ENCODE data around the gene NOL9. TPM values are rescaled to one million over a fixed set of nuclear protein-coding genes. Genes with fewer than 3 reads are reported as not detected.
A peak's percentile ranks its signal among the peaks of the same experiment; 100 is the strongest.

NOL9 gene
- total and polyA plus RNA-seq, 9 of the 15 experiments (the other 6 are each of a cell fraction or from before 2014, with no cell fraction given): 5.6 to 76.5 (median 47.3) TPM

DNA sequence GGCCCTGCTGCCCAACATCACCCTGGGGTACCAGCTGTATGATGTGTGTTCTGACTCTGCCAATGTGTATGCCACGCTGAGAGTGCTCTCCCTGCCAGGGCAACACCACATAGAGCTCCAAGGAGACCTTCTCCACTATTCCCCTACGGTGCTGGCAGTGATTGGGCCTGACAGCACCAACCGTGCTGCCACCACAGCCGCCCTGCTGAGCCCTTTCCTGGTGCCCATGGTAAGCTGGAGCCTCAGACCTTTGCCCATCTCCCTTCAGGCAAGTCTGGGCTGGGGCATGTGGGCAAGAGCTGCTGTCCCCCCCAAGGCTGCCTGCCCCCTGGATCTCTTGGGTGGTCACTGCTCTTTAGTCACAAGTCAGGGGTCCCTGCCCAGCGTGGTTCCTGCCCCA, 16.7 kb upstream of the NOL9 start (continued):
- TF ChIP-seq, protein P1, sequence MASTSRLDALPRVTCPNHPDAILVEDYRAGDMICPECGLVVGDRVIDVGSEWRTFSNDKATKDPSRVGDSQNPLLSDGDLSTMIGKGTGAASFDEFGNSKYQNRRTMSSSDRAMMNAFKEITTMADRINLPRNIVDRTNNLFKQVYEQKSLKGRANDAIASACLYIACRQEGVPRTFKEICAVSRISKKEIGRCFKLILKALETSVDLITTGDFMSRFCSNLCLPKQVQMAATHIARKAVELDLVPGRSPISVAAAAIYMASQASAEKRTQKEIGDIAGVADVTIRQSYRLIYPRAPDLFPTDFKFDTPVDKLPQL (IDR thresholded peaks at IDR 0.05; ENCODE audit: extremely low read depth, insufficient read length): no peak
- TF ChIP-seq, protein P2, sequence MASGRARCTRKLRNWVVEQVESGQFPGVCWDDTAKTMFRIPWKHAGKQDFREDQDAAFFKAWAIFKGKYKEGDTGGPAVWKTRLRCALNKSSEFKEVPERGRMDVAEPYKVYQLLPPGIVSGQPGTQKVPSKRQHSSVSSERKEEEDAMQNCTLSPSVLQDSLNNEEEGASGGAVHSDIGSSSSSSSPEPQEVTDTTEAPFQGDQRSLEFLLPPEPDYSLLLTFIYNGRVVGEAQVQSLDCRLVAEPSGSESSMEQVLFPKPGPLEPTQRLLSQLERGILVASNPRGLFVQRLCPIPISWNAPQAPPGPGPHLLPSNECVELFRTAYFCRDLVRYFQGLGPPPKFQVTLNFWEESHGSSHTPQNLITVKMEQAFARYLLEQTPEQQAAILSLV (tag; IDR thresholded peaks at IDR 0.05): no peak
- TF ChIP-seq PRPF4 (IDR thresholded peaks at IDR 0.05; ENCODE audit: insufficient read depth, low read depth, low read length, poor library complexity, severe bottlenecking): no peak

DNA sequence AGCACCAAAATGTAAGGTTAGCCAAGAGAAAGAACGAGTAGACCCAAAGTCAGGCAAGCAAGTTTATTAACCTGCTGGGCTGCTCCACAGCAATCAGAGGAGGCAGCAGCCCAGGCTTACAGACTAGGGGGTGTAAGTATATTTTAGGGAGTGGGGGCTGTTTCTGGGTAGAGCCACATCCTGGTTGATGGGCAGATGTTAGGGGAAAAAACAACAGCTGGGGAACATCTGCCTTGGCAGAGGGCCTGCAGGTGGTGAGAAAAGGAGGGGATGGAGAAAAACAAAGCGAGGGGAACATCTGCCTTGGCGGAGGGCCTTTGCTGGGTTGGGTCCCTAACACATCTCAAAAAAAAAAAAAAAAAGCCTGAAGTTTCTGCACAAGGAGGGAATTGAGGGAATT, 15.8 kb upstream of the NOL9 start:
- H3K9me1 ChIP-seq (ENCODE audit: control insufficient read depth, insufficient read depth, low read length): no peaks in the 10 kb centered on the region
- in situ Hi-C loops (cut with MboI) (no loop called here), intact Hi-C loops (cut with micrococcal nuclease) (no loop called here)
- ATAC-seq (peak; percentile 6; the same call in 2 of the 3 replicates), FAIRE-seq (no peak), DNase-seq (ENCODE audit: extremely low read depth in 1 of 4, low spot score in 3 of 4) (no peak)
- no peaks in the 10 kb centered on the region for H3K36me3 ChIP-seq (ENCODE audit: control insufficient read depth, insufficient read depth, low read length)
- no peak overlapping the region for H3K9ac ChIP-seq (ENCODE audit: insufficient read depth in 1 of 2, low read depth in 2 of 2, low read length in 2 of 2)
- H3K27ac ChIP-seq (ENCODE audit: extremely low read depth, low read depth, low read length): no peak overlapping the region
- no TSS peak for BruUV-seq (replicated peaks)
- ChIA-PET CTCF (ENCODE audit: low intra/inter-chr PET ratio) (no interaction called here), POLR2A (interaction anchor here (0.7 to 2.9 kb wide), 6 partner anchors 12 to 28 kb away, joined by 4 to 15 read pairs (median 5); partner anchors contain the start of genes NOL9 and TAS1R1)
- H3K4me1 ChIP-seq (replicated peaks in 1 of 2; ENCODE audit: control insufficient read depth in 2 of 2, insufficient read depth in 2 of 2, low read length in 2 of 2): peaks cover 0 to 8% of the 10 kb centered on the region in 2 experiments; a peak in 3 of 5 replicates
- WGBS (ENCODE audit: insufficient coverage, low coverage, missing lambda C conversion rate): 57% methylated on average over 3 of the region's 3 CpGs
- TF ChIP-seq NFE2 (IDR thresholded peaks at IDR 0.05; ENCODE audit: low read depth) (no peak), EWSR1 (IDR thresholded peaks at IDR 0.05; ENCODE audit: borderline replicate concordance, low read depth, partially characterized antibody) (no peak), SIN3B (IDR thresholded peaks at IDR 0.05; ENCODE audit: low read depth) (no peak), TEAD2 (tag; IDR thresholded peaks at IDR 0.05) (no peak), NR4A1 (CRISPR knock-in tag; IDR thresholded peaks at IDR 0.05) (no peak), NR4A1 (tag; IDR thresholded peaks at IDR 0.05) (no peak), ZKSCAN1 (IDR thresholded peaks at IDR 0.05; ENCODE audit: low read depth, low read length) (no peak), IFI16 (CRISPR knock-in tag; IDR thresholded peaks at IDR 0.05) (no peak), MYNN (IDR thresholded peaks at IDR 0.05) (no peak), MYNN (CRISPR knock-in tag; IDR thresholded peaks at IDR 0.05) (no peak)
- TF ChIP-seq, protein P3, sequence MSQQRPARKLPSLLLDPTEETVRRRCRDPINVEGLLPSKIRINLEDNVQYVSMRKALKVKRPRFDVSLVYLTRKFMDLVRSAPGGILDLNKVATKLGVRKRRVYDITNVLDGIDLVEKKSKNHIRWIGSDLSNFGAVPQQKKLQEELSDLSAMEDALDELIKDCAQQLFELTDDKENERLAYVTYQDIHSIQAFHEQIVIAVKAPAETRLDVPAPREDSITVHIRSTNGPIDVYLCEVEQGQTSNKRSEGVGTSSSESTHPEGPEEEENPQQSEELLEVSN (IDR thresholded peaks at IDR 0.05; ENCODE audit: borderline replicate concordance in 1 of 2, extremely low read depth in 1 of 2, insufficient read depth in 1 of 2, insufficient read length in 1 of 2, low read depth in 1 of 2, low read length in 1 of 2, poor library complexity in 1 of 2, severe bottlenecking in 1 of 2): no peak
- no peaks in the 10 kb centered on the region for H4K20me1 ChIP-seq (replicated peaks; ENCODE audit: control insufficient read depth, insufficient read depth, low read length)
- H3K27me3 ChIP-seq (ENCODE audit: control insufficient read depth in 2 of 2, insufficient read depth in 2 of 2, low read length in 2 of 2): peaks cover 8 to 13% of the 10 kb centered on the region in 2 experiments; a peak in 4 of 5 replicates
- H3K9me3 ChIP-seq (replicated peaks; ENCODE audit: control insufficient read depth, insufficient read depth, low read depth, low read length): no peaks in the 10 kb centered on the region
- H2AFZ ChIP-seq (ENCODE audit: low read depth, low read length): 0 out of 2 replicates have a peak overlapping the region, but pooled peaks have one; percentile 96
- no peak overlapping the region for H3K4me3 ChIP-seq
- H3K4me2 ChIP-seq (ENCODE audit: insufficient read depth, low read length): no peak overlapping the region
- H3K79me2 ChIP-seq (ENCODE audit: control insufficient read depth, insufficient read depth, low read length): no peaks in the 10 kb centered on the region
